Psoas muscle (tissue), 8 donors: ENCODE results near the gene SPACA1. TPM values are rescaled to one million over a fixed set of nuclear protein-coding genes. Genes with fewer than 3 reads are reported as not detected.

Experiments
- ATAC-seq, 4 donors: fragments of 200-7000 bp; cut with Tn5 transposase; one replicate each; pipeline ENCODE4 v1.9.1; 2020; ENCODE audit warnings: moderate library complexity in 3 of 4, mild to moderate bottlenecking in 2 of 4
- DNase-seq, 2 donors: peaks; one replicate each; pipeline ENCODE4 v3.0.0-alpha.2; 2020
- H3K27ac ChIP-seq: fragments of 200-600 bp; one replicate; pipeline ENCODE4 v1.8.0; 2022
- H3K27me3 ChIP-seq, 3 donors: fragments of 200-600 bp in 1 of 3; one replicate each; pipeline versions ENCODE4 v1.6.1 to v1.8.0; 2013 to 2022; ENCODE audit warnings: low read length in 2 of 3, mild to moderate bottlenecking in 2 of 3, moderate library complexity in 1 of 3; ENCODE audit not compliant: insufficient read depth in 3 of 3
- H3K36me3 ChIP-seq, 2 donors: fragments of 200-600 bp in 1 of 2; one replicate each; pipeline versions ENCODE4 v1.6.1 to v1.8.0; 2013 to 2022; ENCODE audit warnings: low read depth in 1 of 2, mild to moderate bottlenecking in 1 of 2, moderate library complexity in 1 of 2; ENCODE audit not compliant: insufficient read depth in 1 of 2
- H3K4me1 ChIP-seq: fragments of 200-600 bp; one replicate; pipeline ENCODE4 v1.8.0; 2022
- H3K4me3 ChIP-seq: fragments of 200-600 bp; one replicate; pipeline ENCODE4 v1.8.0; 2022; ENCODE audit warnings: mild to moderate bottlenecking
- H3K9me3 ChIP-seq: fragments of 200-600 bp; one replicate; pipeline ENCODE4 v1.8.0; 2022
- WGBS, 3 donors: extraction: QIAGEN DNeasy Blood & Tissue Kit; methylation state at CpG; one replicate each; pipeline versions ENCODE4 v1.1.6 to v1.1.7; 2013; 5-methylcytosine and 5-hydroxymethylcytosine counted together
- intact Hi-C, 2 donors: fragments of 100-400 bp; cut with DNase I; formaldehyde crosslinking; loops; one replicate each; pipeline versions ENCODE4 v1.11.0 to v1.14.2; 2022
- polyA plus RNA-seq, 3 donors: library from polyadenylated mRNA; stranded (reverse); fragments of 200-250 nt; gene quantifications; one replicate each; pipeline ENCODE4 v1.2.3, GENCODE V29; 2013
- total RNA-seq, 4 donors: library from RNA; stranded (reverse); fragmentation: NEBNext Ultra II Directional in 2 of 4; extraction: Animal tissue kit (Norgen Biotek cat#: 25700) in 2 of 4; gene quantifications; one replicate each; pipeline versions ENCODE4 v1.2.1 to v1.2.4, GENCODE V29; 2021 to 2023
- TF ChIP-seq, protein P1 (sequence below): fragments of 200-600 bp; IDR thresholded peaks from one replicate; pipeline ENCODE4 v1.8.0; 2022; ENCODE audit warnings: antibody characterized with exemption
- donor health status: healthy with polysubstance abuse.
- donor health status: DM: no; HTN: no; CAD: no; lungs with moderate emphysema.
- donor health status: Bipolar disorder and iron deficiency.
- donor health status: healthy.
- donor health status: DM: yes; HTN: yes; CAD: no.
- donor health status: DM: no; HTN: no; CAD: no.
- donor health status: DM: no; HTN: no; CAD: no.
- donor health status: DM: yes; HTN: yes; CAD: no.

SPACA1 gene
- total and polyA plus RNA-seq, 7 donors, result not detected

DNA sequence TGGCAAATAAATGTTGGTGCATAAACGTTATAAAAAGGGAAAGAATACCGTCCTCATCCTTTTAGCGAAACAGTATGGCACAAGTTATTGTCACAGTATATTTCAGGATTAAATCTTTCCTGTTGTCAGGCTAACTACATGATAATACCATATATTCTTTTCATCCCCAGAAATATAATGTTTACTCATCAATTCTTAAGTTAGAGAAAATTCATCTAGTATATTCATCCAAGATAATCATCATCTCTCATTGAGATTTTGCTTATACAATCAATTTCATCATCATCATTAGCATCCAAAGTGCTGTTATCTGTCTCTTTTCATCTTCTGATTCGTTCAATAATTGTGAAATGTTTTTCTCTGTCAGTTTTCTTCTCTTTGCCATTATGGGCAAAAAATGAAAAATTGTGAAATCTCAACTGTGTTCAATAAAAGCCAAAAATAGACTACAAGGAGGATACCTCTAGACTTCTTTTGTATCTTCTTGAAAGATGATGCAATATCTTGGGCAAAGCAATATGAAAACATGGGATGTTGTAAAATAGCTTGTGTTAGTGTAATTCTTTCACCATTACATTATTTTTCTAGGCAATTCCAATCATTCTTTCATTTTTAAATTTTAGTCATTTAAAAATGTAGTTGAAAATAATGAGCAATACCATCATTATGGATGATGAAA is 2.6 kb downstream of the SPACA1 start:
- intact Hi-C loops, result no loop called here
- no peak for ATAC-seq
- Histone ChIP-seq H3K4me3 (no peak overlapping the region), H3K27me3 (peaks cover 0 to 9% (median 4%) of the 10 kb centered on the region in 3 donors), H3K27ac (no peak overlapping the region), H3K36me3 (no peaks in the 10 kb centered on the region), H3K9me3 (no peaks in the 10 kb centered on the region), H3K4me1 (no peaks in the 10 kb centered on the region)
- TF ChIP-seq, protein P1, sequence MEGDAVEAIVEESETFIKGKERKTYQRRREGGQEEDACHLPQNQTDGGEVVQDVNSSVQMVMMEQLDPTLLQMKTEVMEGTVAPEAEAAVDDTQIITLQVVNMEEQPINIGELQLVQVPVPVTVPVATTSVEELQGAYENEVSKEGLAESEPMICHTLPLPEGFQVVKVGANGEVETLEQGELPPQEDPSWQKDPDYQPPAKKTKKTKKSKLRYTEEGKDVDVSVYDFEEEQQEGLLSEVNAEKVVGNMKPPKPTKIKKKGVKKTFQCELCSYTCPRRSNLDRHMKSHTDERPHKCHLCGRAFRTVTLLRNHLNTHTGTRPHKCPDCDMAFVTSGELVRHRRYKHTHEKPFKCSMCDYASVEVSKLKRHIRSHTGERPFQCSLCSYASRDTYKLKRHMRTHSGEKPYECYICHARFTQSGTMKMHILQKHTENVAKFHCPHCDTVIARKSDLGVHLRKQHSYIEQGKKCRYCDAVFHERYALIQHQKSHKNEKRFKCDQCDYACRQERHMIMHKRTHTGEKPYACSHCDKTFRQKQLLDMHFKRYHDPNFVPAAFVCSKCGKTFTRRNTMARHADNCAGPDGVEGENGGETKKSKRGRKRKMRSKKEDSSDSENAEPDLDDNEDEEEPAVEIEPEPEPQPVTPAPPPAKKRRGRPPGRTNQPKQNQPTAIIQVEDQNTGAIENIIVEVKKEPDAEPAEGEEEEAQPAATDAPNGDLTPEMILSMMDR, result no peak
- 75 to 77% (median 76%) methylated on average over 4 of the region's 4 CpGs for WGBS, 3 donors
- DNase-seq, result no peak

DNA sequence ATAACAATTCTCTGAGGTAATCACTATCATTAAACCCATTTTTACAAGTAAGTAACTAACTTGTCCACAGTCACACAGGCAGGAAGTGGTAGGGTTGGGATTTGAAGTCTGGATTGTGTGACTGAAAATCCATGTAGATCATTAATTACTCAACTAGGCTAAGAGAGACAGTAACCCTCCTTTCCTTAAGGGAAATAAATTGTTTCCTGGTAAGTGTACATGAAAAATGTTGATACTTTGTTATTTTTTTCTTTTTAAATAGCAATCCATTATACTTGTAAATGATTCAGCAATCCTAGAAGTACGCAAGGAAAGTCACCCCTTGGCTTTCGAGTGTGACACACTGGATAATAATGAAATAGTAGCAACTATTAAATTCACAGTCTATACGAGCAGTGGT is 11.6 kb downstream of the SPACA1 start:
- H3K27ac ChIP-seq, result no peak overlapping the region
- TF ChIP-seq, protein P1, result no peak
- ATAC-seq (no peak), DNase-seq (no peak)
- intact Hi-C loops, result no loop called here
- H3K4me3 ChIP-seq, result no peak overlapping the region
- H3K36me3 ChIP-seq, result no peaks in the 10 kb centered on the region
- H3K27me3 ChIP-seq, result no peaks in the 10 kb centered on the region
- 68 to 74% (median 71%) methylated on average over 3 of the region's 3 CpGs for WGBS, 3 donors
- H3K9me3 ChIP-seq, result no peaks in the 10 kb centered on the region
- no peaks in the 10 kb centered on the region for H3K4me1 ChIP-seq

DNA sequence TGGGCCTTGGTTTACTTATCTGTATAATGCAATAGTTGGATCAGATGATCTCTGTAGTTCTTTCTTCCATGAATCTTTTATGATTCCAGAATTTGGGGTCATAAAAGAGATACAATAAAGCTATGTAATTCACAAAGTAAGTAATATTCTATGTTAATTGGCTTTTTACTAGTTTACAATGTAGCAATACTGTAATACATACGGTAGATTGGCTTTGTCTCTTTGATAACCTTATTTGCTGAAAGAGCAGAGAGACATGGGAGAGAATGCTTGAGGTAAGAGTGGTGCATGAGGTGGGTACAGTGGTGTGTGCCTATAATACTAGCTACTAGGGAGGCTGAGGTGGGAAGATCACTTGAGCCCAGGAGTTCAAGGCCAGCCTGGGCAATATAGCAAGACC is 14.7 kb downstream of the SPACA1 start:
- Histone ChIP-seq H3K4me3 (no peak overlapping the region), H3K9me3 (no peaks in the 10 kb centered on the region), H3K27ac (no peak overlapping the region), H3K27me3 (no peaks in the 10 kb centered on the region), H3K4me1 (no peaks in the 10 kb centered on the region), H3K36me3 (no peaks in the 10 kb centered on the region)
- DNase-seq (no peak), ATAC-seq (no peak)
- intact Hi-C loops, result no loop called here
- TF ChIP-seq, protein P1, result no peak
- 89 to 100% (median 90%) methylated on average over 1 of the region's 1 CpG for WGBS, 3 donors

DNA sequence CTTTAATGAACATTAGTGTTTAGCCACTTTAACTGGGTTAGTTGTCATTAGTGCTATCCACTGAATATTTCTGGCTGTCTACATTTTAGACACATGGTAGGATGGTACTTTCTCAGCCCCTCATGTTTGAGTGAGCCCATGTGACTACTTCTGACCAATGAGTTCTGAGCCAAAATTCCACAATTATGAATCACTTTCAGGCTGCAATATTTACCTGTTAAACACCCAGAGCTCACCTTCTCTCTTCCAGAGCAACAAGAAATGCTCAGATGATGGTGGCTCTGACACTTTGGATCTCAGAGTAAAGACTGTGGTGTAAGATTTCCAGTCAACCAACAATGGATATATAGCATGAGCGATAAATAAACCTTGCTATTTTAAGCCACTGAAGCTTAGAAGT is 24.8 kb downstream of the SPACA1 start:
- no peaks in the 10 kb centered on the region for H3K36me3 ChIP-seq
- H3K27ac ChIP-seq, result no peak overlapping the region
- intact Hi-C loops, result no loop called here
- no peak for ATAC-seq
- TF ChIP-seq, protein P1, result no peak
- H3K4me3 ChIP-seq, result no peak overlapping the region
- no peak for DNase-seq
- no peaks in the 10 kb centered on the region for H3K9me3 ChIP-seq
- H3K27me3 ChIP-seq, result no peaks in the 10 kb centered on the region
- no peaks in the 10 kb centered on the region for H3K4me1 ChIP-seq
- 95 to 98% (median 97%) methylated on average over 1 of the region's 1 CpG for WGBS, 3 donors

DNA sequence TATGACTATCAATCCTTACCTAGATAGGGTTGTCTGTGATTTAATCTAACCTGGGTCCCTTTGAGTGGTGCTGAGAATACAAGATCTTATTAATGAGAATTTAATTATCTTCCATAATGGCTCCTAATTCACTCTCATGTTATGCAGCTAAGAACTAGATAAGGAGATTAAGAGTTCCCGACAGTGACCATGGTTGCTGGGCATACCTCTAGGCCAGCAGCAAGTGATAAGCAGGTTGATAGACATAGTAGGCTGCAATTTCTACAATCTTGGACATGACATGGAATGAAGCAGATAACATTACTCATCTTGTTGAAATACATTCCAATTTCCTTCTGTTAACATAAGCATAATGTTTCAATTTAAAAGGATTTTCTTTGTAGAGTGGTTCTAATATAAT is 27.1 kb downstream of the SPACA1 start:
- H3K4me3 ChIP-seq, result no peak overlapping the region
- no peak overlapping the region for H3K27ac ChIP-seq
- 87 to 100% (median 95%) methylated on average over 1 of the region's 1 CpG for WGBS, 3 donors
- H3K27me3 ChIP-seq, result no peaks in the 10 kb centered on the region
- no peak for DNase-seq
- no peaks in the 10 kb centered on the region for H3K9me3 ChIP-seq
- TF ChIP-seq, protein P1, result no peak
- no peak for ATAC-seq
- no peaks in the 10 kb centered on the region for H3K4me1 ChIP-seq
- intact Hi-C loops, result no loop called here
- no peaks in the 10 kb centered on the region for H3K36me3 ChIP-seq
